GM19238 (cell line): ENCODE data around the gene TACR1.

Experiments used
- DNase-seq: peaks from one replicate; pipeline ENCODE4 v3.0.0; 2011; ENCODE audit warnings: low spot score; ENCODE audit not compliant: insufficient read length

Gene TACR1

GRCh38 chr2:75023666-75024455, 175.5 kb downstream of the TACR1 start:
- no peak for DNase-seq

- DNase-seq, result no peak
Measured at GRCh38 chr2:75022516-75022915, 176.8 kb downstream of the TACR1 start.

- DNase-seq, result no peak
Measured at GRCh38 chr2:75021672-75022071, 177.6 kb downstream of the TACR1 start.

GRCh38 chr2:75020476-75020875, 178.8 kb downstream of the TACR1 start:
- DNase-seq, result no peak

GRCh38 chr2:75019790-75020189, 179.5 kb downstream of the TACR1 start:
- DNase-seq, result no peak

GRCh38 chr2:75018162-75018561, 181.2 kb downstream of the TACR1 start:
- DNase-seq, result no peak

GRCh38 chr2:75012080-75012479, 187.2 kb downstream of the TACR1 start:
- no peak for DNase-seq

GRCh38 chr2:75010571-75010970, 188.7 kb downstream of the TACR1 start:
- DNase-seq, result no peak

- no peak for DNase-seq
Measured at GRCh38 chr2:75007819-75008218, 191.5 kb downstream of the TACR1 start.

GRCh38 chr2:75007061-75007460, 192.3 kb downstream of the TACR1 start:
- DNase-seq, result no peak

- DNase-seq, result no peak
Measured at GRCh38 chr2:75006041-75006440, 193.3 kb downstream of the TACR1 start.

- DNase-seq, result no peak
Measured at GRCh38 chr2:75003773-75004172, 195.5 kb downstream of the TACR1 start.

GRCh38 chr2:75003276-75003675, 196.0 kb downstream of the TACR1 start:
- DNase-seq, result no peak

- DNase-seq, result no peak
Measured at GRCh38 chr2:75002007-75002406, 197.3 kb downstream of the TACR1 start.

- no peak for DNase-seq
Measured at GRCh38 chr2:74999468-74999867, 199.9 kb downstream of the TACR1 start.
